ENCODE results near the gene TUBB4A.

TUBB4A gene

GRCh38 chr19:6465006-6465405, 37.1 kb downstream of the TUBB4A start:
- H3K27ac Mint-ChIP-seq: no peak overlapping the region
- DNase-seq: no peak
- H3K4me3 Mint-ChIP-seq: no peak overlapping the region
- H3K9me3 Mint-ChIP-seq: no peaks in the 10 kb centered on the region
- peaks cover 89% of the 10 kb centered on the region for H3K27me3 Mint-ChIP-seq (ENCODE audit: low read depth, poor library complexity)
- H3K4me1 Mint-ChIP-seq: peaks cover 14% of the 10 kb centered on the region
- no peak for TF ChIP-seq CTCF (IDR thresholded peaks at IDR 0.05)
- no peaks in the 10 kb centered on the region for H3K36me3 Mint-ChIP-seq (ENCODE audit: low read depth)

- no peak within 1 kb of the TSS for H3K27ac Mint-ChIP-seq
- H3K4me3 Mint-ChIP-seq: no peak within 1 kb of the TSS
- TF ChIP-seq CTCF (IDR thresholded peaks at IDR 0.05): no peak
- peaks cover 84% of the 10 kb centered on the region for H3K27me3 Mint-ChIP-seq (ENCODE audit: low read depth, poor library complexity)
- peaks cover 11% of the 10 kb centered on the region for H3K4me1 Mint-ChIP-seq
- peak; percentile 36 for DNase-seq
- H3K36me3 Mint-ChIP-seq (ENCODE audit: low read depth): no peaks in the 10 kb centered on the region
- no peaks in the 10 kb centered on the region for H3K9me3 Mint-ChIP-seq
Measured at GRCh38 chr19:6464070-6464873, 37.8 kb downstream of the TUBB4A start, which contains the start of gene CRB3. CRB3 (plus strand) TSS chr19:6464271; CDS start chr19:6464702, 431 bp downstream.

GRCh38 chr19:6460099-6460884, 41.8 kb downstream of the TUBB4A start:
- H3K9me3 Mint-ChIP-seq: peaks cover 3% of the 10 kb centered on the region
- peaks cover 29% of the 10 kb centered on the region for H3K4me1 Mint-ChIP-seq
- H3K4me3 Mint-ChIP-seq: peak overlapping the region; percentile 94
- H3K36me3 Mint-ChIP-seq (ENCODE audit: low read depth): peaks cover 19% of the 10 kb centered on the region
- peak; percentile 63 for TF ChIP-seq CTCF (IDR thresholded peaks at IDR 0.05)
- H3K27me3 Mint-ChIP-seq (ENCODE audit: low read depth, poor library complexity): peaks cover 56% of the 10 kb centered on the region
- H3K27ac Mint-ChIP-seq: peak overlapping the region; percentile 96
- DNase-seq: peak; percentile 98

GRCh38 chr19:6459262-6460098, 42.6 kb downstream of the TUBB4A start, which contains the start of gene SLC25A23:
SLC25A23 (minus strand) TSS chr19:6459792; CDS start chr19:6459628, 164 bp downstream.
- H3K9me3 Mint-ChIP-seq: peaks cover 11% of the 10 kb centered on the region
- no peak for TF ChIP-seq CTCF (IDR thresholded peaks at IDR 0.05)
- DNase-seq: peak; percentile 79
- H3K4me3 Mint-ChIP-seq: peak within 1 kb of the TSS; percentile 94
- H3K27me3 Mint-ChIP-seq (ENCODE audit: low read depth, poor library complexity): peaks cover 48% of the 10 kb centered on the region
- H3K4me1 Mint-ChIP-seq: peaks cover 29% of the 10 kb centered on the region
- H3K27ac Mint-ChIP-seq: peak within 1 kb of the TSS; percentile 96
- peaks cover 27% of the 10 kb centered on the region for H3K36me3 Mint-ChIP-seq (ENCODE audit: low read depth)

GRCh38 chr19:6458695-6459261, 43.3 kb downstream of the TUBB4A start:
- H3K9me3 Mint-ChIP-seq: peaks cover 17% of the 10 kb centered on the region
- no peak overlapping the region for H3K27ac Mint-ChIP-seq
- H3K4me1 Mint-ChIP-seq: peaks cover 29% of the 10 kb centered on the region
- peaks cover 34% of the 10 kb centered on the region for H3K36me3 Mint-ChIP-seq (ENCODE audit: low read depth)
- H3K4me3 Mint-ChIP-seq: peak overlapping the region; percentile 90
- DNase-seq: no peak
- TF ChIP-seq CTCF (IDR thresholded peaks at IDR 0.05): no peak
- peaks cover 41% of the 10 kb centered on the region for H3K27me3 Mint-ChIP-seq (ENCODE audit: low read depth, poor library complexity)
